Tibial artery (tissue), 4 donors: ENCODE data around the gene CADPS2.

Experiments
- DNase-seq, 2 donors: peaks; one replicate each; pipeline ENCODE4 v3.0.0-alpha.2; 2019
- H3K27ac ChIP-seq, 2 donors: fragments of 200-600 bp; sonication (generic) in 1 of 2; 1 replicate in 1 of 2; 2 replicates in 1 of 2; pipeline ENCODE4 v1.5.1; 2018 to 2019; ENCODE audit warnings: mild to moderate bottlenecking in 1 of 2
- H3K27me3 ChIP-seq, 2 donors: fragments of 200-600 bp; sonication (generic) in 1 of 2; one replicate each; pipeline versions ENCODE4 v1.5.1 to v1.6.0; 2016 to 2019
- H3K36me3 ChIP-seq, 3 donors: fragments of 200-600 bp; sonication (generic) in 2 of 3; one replicate each; pipeline ENCODE4 v1.5.1; 2016 to 2019; ENCODE audit warnings: mild to moderate bottlenecking in 2 of 3
- H3K4me1 ChIP-seq, 4 donors: fragments of 200-600 bp; sonication (generic) in 2 of 4; 1 replicate in 3 of 4; 2 replicates in 1 of 4; pipeline ENCODE4 v1.5.1; 2016 to 2019
- H3K4me3 ChIP-seq, 2 donors: fragments of 200-600 bp; sonication (generic) in 1 of 2; 1 replicate in 1 of 2; 2 replicates in 1 of 2; pipeline ENCODE4 v1.5.1; 2018 to 2019; ENCODE audit warnings: mild to moderate bottlenecking in 2 of 2
- H3K9me3 ChIP-seq, 3 donors: fragments of 200-600 bp; sonication (generic) in 1 of 3; one replicate each; pipeline ENCODE4 v1.5.1; 2016 to 2019
- CTCF ChIP-seq, 2 experiments: fragments of 200-600 bp in 1 of 2; fragments of 450-650 bp in 1 of 2; IDR thresholded peaks; one replicate each; pipeline ENCODE4 v1.5.1; 2017 to 2019; ENCODE audit warnings: antibody characterized with exemption in 2 of 2, mild to moderate bottlenecking in 1 of 2, moderate library complexity in 1 of 2
- intact Hi-C: fragments of 100-400 bp; cut with DNase I; formaldehyde crosslinking; loops from one replicate; pipeline ENCODE4 v1.15.0; 2023; ENCODE audit warnings: low total_unique reads

Gene CADPS2

GRCh38 chr7:122764020-122764419 is 122.2 kb downstream of the CADPS2 start:
- H3K4me3 ChIP-seq: no peak overlapping the region
- H3K27ac ChIP-seq: no peak overlapping the region
- peaks cover 0 to 5% (median 2%) of the 10 kb centered on the region in 4 donors for H3K4me1 ChIP-seq
- H3K27me3 ChIP-seq: no peaks in the 10 kb centered on the region
- DNase-seq: no peak
- intact Hi-C loops: no loop called here
- TF ChIP-seq CTCF (IDR thresholded peaks at IDR 0.05): no peak
- H3K9me3 ChIP-seq: no peaks in the 10 kb centered on the region
- no peaks in the 10 kb centered on the region for H3K36me3 ChIP-seq

GRCh38 chr7:122762071-122762470 is 124.2 kb downstream of the CADPS2 start:
- no peak overlapping the region for H3K4me3 ChIP-seq
- DNase-seq: no peak
- H3K9me3 ChIP-seq: no peaks in the 10 kb centered on the region
- no peaks in the 10 kb centered on the region for H3K27me3 ChIP-seq
- intact Hi-C loops: no loop called here
- TF ChIP-seq CTCF (IDR thresholded peaks at IDR 0.05): no peak
- H3K27ac ChIP-seq: no peak overlapping the region
- no peaks in the 10 kb centered on the region for H3K36me3 ChIP-seq
- H3K4me1 ChIP-seq: peaks cover 0 to 5% (median 2%) of the 10 kb centered on the region in 4 donors

GRCh38 chr7:122758501-122758900 is 127.8 kb downstream of the CADPS2 start:
- DNase-seq: no peak
- no peak for TF ChIP-seq CTCF (IDR thresholded peaks at IDR 0.05)
- H3K27me3 ChIP-seq: no peaks in the 10 kb centered on the region
- H3K4me1 ChIP-seq: no peaks in the 10 kb centered on the region
- H3K4me3 ChIP-seq: no peak overlapping the region
- intact Hi-C loops: no loop called here
- no peak overlapping the region for H3K27ac ChIP-seq
- no peaks in the 10 kb centered on the region for H3K36me3 ChIP-seq
- no peaks in the 10 kb centered on the region for H3K9me3 ChIP-seq

- H3K27ac ChIP-seq: no peak overlapping the region
- no peak for TF ChIP-seq CTCF (IDR thresholded peaks at IDR 0.05)
- no peaks in the 10 kb centered on the region for H3K36me3 ChIP-seq
- no peak overlapping the region for H3K4me3 ChIP-seq
- H3K27me3 ChIP-seq: no peaks in the 10 kb centered on the region
- H3K4me1 ChIP-seq: no peaks in the 10 kb centered on the region
- no peaks in the 10 kb centered on the region for H3K9me3 ChIP-seq
- DNase-seq: no peak
- intact Hi-C loops: no loop called here
Measured at GRCh38 chr7:122756860-122757259, 129.4 kb downstream of the CADPS2 start.

- Histone ChIP-seq H3K27ac (no peak overlapping the region), H3K4me3 (no peak overlapping the region), H3K27me3 (no peaks in the 10 kb centered on the region), H3K4me1 (no peaks in the 10 kb centered on the region), H3K9me3 (no peaks in the 10 kb centered on the region), H3K36me3 (no peaks in the 10 kb centered on the region)
- TF ChIP-seq CTCF (IDR thresholded peaks at IDR 0.05): no peak
- no peak for DNase-seq
- intact Hi-C loops: no loop called here
Measured at GRCh38 chr7:122755696-122756095, 130.6 kb downstream of the CADPS2 start.

- no peak for DNase-seq
- Histone ChIP-seq H3K9me3 (no peaks in the 10 kb centered on the region), H3K36me3 (no peaks in the 10 kb centered on the region), H3K27me3 (no peaks in the 10 kb centered on the region), H3K27ac (no peak overlapping the region), H3K4me1 (no peaks in the 10 kb centered on the region), H3K4me3 (no peak overlapping the region)
- intact Hi-C loops: no loop called here
- no peak for TF ChIP-seq CTCF (IDR thresholded peaks at IDR 0.05)
Measured at GRCh38 chr7:122752583-122752982, 133.7 kb downstream of the CADPS2 start.
